Measurements from ENCODE around the gene SLC12A3.

DNA sequence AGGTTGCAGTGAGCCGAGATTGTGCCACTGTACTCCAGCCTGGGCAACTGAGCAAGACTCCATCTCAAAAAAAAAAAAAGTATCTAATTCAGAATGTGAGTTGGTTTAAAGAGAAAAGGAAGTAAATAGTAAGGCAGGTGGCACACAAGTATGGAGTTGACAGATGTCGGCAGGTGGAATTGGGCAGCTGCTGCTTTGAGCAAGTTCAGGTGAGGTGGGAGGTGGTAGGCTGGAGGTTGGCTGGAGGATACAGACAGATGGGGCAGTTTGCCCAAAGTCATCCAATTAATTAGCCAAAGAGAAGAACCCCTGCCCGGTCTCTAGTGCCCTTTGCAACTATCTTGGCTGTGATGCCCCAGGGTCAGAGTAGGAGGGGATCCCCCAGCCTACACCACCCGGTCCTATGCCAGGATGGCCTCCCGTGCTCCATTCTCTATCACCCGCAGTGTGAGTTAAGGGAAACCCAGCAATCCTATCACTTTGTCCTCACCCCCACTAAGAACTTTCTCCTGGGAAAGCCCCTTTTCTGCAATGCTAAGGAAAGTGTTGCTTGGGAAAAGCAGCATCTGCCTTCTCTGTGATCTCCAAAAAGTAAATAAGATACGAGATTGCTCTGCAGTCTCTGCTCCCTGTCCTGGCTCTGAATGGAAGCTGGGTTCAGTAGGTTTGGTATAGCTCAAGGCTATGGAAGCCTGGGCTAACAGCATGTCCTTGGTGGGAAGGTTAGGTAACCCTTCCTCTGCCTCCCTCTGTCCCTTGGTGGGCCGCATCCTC is 32.2 kb downstream of the SLC12A3 start:
- TF ChIP-seq POLR2A (IDR thresholded peaks at IDR 0.05) (no peak), CTCF (IDR thresholded peaks at IDR 0.05) (no peak), EP300 (IDR thresholded peaks at IDR 0.05) (no peak), POLR2AphosphoS5 (IDR thresholded peaks at IDR 0.05) (no peak)

All from gastroesophageal sphincter (tissue), 3 donors.